ENCODE data around the gene KCTD5.

Gene KCTD5

DNA sequence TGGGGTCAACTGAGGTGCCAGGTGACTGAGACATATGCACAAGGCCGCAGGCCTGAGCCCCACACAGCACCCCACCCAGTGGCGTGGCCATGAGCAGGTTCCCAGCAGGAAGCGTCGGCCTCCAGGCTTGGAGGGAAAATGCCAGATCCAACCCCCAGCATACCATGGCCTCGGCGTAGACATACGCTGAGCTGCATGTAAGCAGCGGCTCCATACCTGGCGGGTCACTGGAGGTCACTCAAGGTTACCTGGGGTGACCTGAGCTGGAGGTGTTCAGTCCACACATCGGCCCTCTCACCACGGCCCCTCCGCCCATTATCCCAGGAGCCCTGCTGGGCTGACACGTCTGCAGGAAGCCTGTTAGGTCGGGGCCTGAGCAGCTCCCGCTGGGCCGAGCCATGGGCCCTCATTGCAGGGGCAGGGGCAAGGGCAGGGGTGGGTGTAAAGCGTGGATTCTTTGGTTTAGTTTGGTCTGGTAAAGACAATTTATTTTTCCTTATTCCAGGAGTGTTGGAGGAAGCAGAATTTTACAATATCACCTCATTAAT, 15.2 kb downstream of the KCTD5 start:
- DNase-seq (ENCODE audit: low spot score) = no peak

DNA sequence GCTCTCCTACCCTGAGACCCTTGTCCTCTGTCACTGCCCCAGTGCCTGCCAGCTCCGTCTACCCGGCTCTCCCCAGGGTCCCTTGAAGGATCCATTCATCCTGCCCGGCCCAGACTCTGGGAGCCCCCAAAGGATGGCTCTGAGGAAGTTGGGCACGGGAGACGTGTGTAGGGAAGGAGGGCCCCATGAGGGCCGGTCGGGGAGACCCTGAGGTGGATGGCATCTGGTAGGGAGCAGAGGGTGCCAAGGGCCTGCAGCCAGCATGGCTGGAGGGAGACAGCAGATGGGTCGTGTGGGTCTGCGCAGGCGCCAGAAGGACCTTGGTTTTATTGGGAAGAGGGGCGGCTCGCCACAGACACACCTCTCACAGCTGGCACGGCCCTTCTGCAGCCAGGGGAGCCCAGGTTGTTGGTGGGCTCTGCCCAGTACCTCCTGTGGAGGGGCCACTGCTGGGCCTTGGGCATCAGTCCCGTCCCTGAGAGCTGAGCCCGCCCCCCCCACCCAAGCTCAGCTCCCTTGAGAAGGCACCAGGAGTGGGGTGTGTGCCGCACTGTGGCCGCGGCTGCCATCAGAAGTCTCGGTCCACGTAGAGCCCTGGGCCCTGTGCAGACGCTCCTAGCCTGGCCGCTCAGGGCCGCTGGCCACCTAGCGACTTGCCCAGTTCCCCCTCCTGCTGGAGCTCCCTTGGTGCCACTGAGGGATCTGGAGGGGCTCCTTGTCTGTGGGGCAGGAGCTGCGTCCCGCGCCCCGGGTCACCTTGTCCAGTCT, 16.0 kb downstream of the KCTD5 start:
- no peak for DNase-seq (ENCODE audit: low spot score)

DNA sequence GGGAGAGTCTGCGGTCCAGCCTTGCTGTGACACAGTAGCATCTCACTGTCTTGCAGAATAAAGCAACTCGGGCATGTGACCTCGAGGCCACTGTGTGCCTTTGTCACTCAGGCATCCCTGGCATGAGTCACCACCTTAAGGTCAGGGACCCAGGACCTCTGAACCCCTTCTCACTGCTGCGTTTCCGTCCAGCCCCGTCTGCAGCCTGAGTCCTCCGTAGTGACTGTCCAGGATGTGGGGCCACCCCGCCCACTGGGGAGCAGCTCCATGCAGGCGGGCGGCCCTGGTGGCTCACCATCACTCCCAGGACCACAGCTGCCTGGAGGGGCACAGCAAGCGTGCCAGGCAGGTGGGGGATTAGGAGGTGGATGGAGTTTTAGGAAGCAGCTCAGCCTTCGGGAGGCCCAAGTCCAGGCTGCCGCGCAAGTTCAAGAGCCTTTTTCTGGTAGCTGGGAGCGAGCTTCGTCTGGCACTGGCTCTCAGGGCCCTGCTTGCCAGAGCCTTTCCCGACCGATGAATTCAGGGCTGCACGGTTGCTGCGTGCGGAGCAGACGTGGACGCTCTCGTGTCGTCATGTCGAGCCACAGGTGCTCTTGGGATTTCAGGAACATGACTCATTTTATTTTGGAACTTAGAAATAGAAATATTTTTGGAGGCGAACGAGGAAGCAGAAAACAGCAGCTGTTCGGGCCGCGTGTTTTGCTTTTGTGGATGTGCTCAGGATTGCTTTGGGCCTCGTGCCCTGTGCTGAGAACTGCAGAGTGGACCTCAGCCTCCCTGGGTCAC, 16.8 kb downstream of the KCTD5 start:
- no peak for DNase-seq (ENCODE audit: low spot score)

- no peak for DNase-seq (ENCODE audit: low spot score)
These were observed 17.7 kb downstream of the KCTD5 start for GRCh38 chr16:2699791-2700600.

GRCh38 chr16:2700786-2701185, 18.5 kb downstream of the KCTD5 start:
- no peak for DNase-seq (ENCODE audit: low spot score)

GRCh38 chr16:2701272-2701671, 18.9 kb downstream of the KCTD5 start:
- no peak for DNase-seq (ENCODE audit: low spot score)

GRCh38 chr16:2701713-2702437, 19.6 kb downstream of the KCTD5 start:
- DNase-seq (ENCODE audit: low spot score) = no peak

- no peak for DNase-seq (ENCODE audit: low spot score)
These were observed 20.1 kb downstream of the KCTD5 start for GRCh38 chr16:2702438-2702825.

DNA sequence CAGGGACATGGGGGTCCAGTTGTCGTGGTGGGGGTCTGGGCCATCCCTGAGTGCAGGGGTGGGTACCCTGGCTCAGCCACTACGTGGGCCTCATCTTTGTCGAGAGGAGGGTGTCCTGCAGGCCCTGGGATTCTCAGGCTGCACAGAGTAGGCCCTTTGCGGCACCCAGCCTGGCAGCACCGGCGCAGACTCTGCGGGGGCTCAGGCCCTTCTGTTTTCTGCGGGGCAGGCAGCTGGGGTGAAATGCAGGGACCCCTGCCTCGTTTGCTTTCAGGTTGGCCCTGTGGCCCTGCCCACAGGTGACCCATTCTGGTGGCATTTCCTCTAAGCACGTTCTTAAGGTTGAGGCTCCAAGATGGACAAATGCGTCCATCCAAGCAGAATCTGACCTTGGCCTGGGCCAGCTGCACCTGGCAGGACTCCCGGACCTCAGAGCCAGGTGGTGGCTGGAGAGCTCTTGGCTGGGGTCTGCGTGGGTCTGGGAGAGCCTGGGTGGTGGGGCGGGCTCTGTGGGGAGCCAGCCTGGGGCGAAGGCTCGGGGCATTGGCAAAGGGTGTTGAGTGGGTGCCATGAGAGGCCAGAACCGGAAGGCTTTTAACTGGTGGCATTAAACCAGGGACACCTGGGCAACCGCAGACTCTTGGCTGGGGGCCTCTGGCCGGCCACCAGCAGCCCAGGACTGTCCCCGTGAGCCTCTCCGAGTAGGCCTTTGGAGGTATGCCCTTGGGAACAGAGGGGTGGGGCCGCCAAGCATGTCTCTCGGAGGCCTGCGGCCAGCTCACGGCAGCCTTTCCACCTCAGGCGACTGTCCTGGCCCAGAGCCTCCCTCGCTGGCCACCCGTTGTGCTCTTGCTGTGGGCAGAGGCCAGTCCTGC, 20.8 kb downstream of the KCTD5 start:
- no peak for DNase-seq (ENCODE audit: low spot score)

DNA sequence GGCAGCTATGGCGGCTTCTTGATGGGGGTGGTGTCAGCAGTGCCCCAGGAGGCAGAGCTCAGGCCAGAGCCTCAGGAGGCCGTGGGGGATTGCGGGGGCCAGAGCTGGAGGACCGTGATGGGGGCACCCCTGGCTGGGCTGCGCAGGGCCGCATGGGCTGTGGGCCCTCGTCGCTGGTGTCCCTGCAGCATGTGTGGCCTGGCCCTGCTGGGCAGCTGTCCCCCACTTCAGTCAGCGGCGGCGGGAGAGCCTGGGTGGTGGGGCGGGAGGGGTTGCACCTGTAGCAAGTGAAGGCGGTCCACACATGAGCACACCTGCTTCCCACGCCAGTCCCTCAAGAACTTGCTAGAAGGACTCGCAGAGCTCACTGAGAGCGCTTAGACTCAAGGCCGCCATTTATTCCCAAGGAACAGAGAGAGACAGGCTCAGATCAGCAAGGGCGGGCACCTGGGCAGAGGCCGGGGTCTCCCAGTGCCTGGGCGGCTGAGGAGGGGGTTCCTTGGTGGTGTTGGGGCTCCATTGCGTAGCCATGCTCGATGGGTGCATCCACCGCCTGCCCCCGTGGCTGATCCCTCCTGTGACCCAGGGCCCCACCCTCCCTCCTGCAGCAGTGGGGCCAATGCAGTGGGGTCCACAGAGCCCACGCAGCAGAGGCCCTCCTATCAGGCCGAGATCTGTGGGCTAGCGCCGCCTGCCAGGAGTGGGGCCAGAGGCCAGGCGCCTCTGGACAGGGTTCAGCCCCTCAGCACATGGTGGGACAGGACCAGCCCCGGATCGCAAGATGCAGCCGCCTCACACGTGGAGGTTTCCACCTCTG, 22.1 kb downstream of the KCTD5 start:
- DNase-seq (ENCODE audit: low spot score) = no peak

GRCh38 chr16:2704983-2705275, 22.6 kb downstream of the KCTD5 start:
- DNase-seq (ENCODE audit: low spot score) = no peak

DNA sequence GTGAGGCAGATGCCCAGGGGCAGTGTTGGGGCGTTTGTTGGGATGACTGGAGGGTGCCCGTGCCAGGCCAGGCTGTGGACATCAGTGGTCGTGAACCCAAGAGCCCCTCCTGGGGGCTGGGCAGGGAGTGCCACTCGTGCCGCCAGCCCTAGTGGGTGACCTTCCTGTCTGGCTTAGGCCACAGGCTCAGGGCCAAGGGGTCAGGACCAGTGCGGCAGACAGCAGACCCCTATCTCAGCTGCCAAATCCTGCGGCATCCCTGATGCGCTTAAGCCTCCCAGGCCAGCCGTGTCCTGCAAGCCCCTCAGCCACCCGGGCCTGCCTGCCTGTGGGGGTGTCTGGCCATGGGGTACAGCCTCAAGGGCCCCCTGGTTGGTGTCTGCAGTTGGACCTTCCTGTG, 23.0 kb downstream of the KCTD5 start:
- DNase-seq (ENCODE audit: low spot score) = no peak

DNA sequence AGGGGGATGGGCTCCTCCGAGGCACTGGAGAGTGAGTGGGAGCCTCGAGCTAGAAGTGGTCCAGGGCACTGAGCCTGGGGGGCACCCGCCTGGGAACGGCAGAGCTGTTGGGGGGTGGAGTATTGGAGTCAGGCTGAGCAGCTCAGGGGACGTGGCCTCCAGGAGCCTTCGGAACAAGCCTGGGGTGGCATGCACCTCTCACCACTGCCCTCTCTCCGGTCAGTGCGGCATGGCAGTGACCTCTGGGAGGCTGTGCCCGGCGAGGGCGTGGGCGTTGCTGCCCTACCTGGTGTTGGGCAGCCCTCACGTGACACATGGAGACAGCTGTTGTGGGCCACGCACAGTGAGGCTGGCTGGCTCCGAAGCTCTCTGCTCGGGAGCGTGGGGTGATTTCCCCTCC, 23.8 kb downstream of the KCTD5 start:
- DNase-seq (ENCODE audit: low spot score) = no peak

DNA sequence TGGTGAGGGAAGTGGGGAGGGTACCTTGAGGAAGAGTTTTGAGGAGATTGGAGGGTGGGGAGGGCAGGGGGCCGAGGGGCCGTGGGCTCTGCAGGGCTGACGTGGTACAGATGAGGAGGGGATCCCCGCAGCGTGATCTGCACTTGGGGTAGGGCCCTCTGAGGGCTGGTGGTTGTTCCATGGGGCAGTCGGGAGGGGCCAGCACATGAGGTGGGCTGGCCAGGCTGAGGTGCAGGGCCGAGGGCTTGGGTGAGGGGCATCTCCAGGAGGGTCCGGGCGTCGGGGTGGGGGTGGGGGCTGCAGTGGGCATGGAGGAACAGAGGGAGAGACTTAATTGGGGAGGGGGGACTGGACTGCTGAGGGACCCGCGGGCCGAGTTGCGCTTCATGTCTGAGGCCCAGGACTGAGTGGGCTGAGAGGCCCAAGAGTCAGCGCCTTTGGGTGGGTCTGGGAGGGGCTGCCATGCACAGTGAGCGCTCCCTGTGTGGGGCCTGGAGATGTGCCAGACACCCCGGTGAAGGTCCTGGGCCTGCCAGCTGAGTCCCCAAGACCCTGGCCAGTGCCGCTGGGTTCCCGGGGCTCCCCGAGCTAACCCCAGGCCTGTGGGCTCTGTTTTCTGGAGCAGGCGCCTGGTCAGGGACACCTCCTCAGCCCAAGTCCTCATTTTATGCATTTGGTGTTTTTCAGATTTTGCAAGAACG, 24.4 kb downstream of the KCTD5 start:
- no peak for DNase-seq (ENCODE audit: low spot score)

- DNase-seq (ENCODE audit: low spot score) = no peak
These were observed 25.3 kb downstream of the KCTD5 start for GRCh38 chr16:2707368-2708289.

DNA sequence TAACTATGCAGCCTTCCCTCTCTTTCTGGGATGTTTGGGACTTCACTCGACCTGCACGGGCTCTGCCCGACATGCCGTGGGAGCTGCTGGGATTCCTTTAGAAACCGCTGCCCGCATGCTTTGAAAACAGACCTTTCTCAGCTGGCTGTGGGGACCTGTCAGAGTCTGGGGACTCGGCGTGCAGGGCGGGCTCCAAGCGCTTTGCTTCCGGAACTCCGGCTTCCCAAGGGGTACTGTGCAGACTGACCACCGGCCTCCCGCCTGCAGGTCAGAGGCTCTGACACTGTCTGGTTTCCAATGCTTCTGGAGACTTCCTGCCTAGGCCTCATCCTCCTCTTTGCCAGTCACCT, 25.9 kb downstream of the KCTD5 start:
- no peak for DNase-seq (ENCODE audit: low spot score)

DNA sequence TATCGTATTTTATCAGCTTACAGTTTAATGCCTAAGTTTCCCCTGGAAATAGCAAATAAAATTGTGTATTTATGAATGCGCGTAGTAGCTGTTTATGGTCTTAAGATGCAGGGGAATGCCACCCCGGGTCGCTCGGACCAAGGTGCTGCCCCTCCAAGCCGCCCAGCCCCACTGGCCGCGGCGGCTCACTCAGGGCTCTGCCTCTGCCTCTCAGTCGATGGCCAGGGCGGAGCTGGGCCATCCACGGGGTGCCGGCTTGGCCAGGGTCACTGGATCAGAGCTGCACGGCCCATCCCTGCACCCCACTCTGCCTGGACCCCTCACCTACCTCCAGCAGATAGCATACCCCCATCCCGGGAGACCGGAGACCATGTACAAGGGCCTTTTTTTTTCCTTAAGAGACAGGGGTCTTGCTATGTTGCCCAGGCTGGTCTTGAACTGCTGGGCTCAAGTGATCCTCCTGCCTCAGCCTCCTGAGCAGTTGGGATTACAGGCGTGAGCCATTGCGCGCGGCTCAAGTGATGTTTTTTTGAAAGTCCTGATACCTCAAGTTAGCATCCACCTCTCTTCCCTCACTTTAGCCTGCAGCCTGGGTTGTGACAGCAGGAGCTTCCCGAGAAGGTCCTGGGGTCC, 26.7 kb downstream of the KCTD5 start:
- DNase-seq (ENCODE audit: low spot score) = no peak

DNA sequence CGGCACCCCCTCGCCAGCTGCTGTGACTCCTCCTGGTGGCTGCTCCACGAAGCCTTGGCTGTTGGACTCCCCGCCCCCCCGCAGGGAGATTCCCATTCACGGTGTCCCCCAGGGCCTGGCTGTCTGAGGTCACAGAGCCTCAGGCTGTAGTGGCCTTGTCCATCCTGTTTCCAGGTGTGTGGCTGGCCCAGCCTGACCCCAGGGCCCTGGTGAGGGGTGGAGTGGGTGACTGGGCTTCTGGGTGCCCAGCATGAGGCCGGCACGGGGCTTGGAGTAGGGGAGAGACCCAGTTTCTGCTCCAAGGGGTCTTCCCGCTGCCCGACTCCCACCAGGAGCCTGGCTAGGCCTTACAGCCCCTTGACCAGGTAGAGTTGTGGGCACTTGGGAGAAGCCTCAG, 27.3 kb downstream of the KCTD5 start:
- no peak for DNase-seq (ENCODE audit: low spot score)

Data from left forelimb (tissue), 1 donor.